Measurements from ENCODE around the gene TRAF3IP3.

DNA sequence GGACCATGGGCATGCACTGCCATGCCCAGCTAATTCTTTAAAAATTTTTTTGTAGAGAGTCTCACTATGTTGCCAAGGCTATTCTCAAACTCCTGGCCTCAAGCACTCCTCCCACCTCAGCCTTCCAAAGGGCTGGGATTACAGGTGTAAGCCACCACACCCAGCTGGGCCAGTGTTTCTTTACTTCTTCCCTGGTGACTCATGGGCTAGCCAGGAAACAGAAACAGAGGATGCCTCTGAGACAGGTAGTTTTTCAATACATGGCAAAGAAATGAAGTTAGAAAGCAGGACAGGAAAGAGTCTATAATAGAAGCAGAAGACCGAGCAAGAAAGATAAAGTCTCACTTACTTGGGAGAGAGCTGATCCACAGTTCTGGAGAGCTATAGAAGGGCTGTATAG is 36.1 kb downstream of the TRAF3IP3 start:
- TF ChIP-seq, protein P1, sequence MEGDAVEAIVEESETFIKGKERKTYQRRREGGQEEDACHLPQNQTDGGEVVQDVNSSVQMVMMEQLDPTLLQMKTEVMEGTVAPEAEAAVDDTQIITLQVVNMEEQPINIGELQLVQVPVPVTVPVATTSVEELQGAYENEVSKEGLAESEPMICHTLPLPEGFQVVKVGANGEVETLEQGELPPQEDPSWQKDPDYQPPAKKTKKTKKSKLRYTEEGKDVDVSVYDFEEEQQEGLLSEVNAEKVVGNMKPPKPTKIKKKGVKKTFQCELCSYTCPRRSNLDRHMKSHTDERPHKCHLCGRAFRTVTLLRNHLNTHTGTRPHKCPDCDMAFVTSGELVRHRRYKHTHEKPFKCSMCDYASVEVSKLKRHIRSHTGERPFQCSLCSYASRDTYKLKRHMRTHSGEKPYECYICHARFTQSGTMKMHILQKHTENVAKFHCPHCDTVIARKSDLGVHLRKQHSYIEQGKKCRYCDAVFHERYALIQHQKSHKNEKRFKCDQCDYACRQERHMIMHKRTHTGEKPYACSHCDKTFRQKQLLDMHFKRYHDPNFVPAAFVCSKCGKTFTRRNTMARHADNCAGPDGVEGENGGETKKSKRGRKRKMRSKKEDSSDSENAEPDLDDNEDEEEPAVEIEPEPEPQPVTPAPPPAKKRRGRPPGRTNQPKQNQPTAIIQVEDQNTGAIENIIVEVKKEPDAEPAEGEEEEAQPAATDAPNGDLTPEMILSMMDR (IDR thresholded peaks at IDR 0.05): no peak
- no peak for TF ChIP-seq EZH2phosphoT487 (IDR thresholded peaks at IDR 0.05)

Measured in neural progenitor cell (in vitro differentiated cells).